DMS 273 (cell line): ENCODE data around the gene SLCO2B1.

ENCODE experiments used
- DNase-seq: peaks from one replicate; lab custom pipeline; 2025; ENCODE audit not compliant: unreplicated experiment; lab: John Stamatoyannopoulos, UW

SLCO2B1 gene

GRCh38 chr11:75245356-75246005, 94.6 kb downstream of the SLCO2B1 start:
- no peak for DNase-seq

DNA sequence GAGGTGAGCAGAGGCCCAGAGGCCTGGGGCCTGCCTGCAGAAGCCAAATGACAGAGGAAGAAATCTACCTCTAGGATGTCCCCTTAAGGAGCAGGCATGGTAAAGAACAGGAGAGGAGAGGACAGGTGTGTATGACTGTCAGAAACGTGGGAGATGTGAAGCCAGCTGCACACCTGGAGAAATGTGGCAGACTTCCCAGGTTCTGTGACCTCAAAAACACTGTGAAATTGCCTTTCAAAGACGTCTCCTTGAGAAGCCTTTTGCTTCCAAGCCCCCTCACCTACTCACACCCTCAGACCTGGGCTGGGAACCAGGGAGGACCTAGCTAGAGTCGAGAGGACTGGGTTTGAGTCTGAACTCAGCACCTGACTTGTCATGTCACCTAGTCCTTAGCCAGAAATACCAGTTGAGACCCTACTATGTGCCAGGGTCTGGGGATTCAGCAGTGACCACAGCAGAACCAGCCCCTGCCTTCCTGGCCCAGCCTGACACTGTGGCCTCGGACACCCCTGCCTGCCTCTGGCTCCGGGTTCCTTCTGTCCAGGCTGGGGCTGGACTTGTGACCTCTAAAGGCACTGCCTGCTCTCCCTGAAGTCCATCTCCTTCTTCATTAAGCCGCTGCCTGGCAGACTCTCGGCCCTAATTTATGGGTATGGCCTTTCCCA, 95.2 kb downstream of the SLCO2B1 start:
- no peak for DNase-seq

GRCh38 chr11:75246671-75247350, 95.9 kb downstream of the SLCO2B1 start:
- DNase-seq: no peak

DNA sequence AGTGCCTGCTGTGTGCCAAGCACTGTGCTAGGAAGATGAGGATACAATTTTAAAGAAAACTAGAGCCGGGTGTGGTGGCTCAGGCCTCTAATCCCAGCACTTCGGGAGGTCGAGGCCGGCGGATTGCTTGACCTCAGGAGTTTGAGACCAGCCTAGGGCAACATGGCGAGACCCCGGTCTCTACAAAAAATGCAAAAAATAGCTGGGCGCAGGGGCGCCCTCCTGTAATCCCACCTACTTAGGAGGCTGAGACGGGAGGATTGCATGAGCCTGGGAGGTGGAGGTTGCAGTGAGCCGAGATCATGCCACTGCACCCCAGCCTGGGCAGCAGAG, 98.0 kb downstream of the SLCO2B1 start:
- no peak for DNase-seq

GRCh38 chr11:75249704-75250103, 98.8 kb downstream of the SLCO2B1 start:
- DNase-seq: no peak

GRCh38 chr11:75254326-75254725, 103.4 kb downstream of the SLCO2B1 start:
- DNase-seq: no peak
